Neural progenitor cell (in vitro differentiated cells): Measurements from ENCODE around the gene PJA1. TPM values are rescaled to one million over a fixed set of nuclear protein-coding genes. Genes with fewer than 3 reads are reported as not detected.

ENCODE experiments used
- DNase-seq: peaks from one replicate; pipeline ENCODE4 v3.0.0-alpha.2; 2016; ENCODE audit warnings: low spot score
- H2AFZ ChIP-seq: fragments of 200-600 bp; sonication (generic); replicated peaks from 2 replicates; pipeline ENCODE4 v1.6.1; 2016; ENCODE audit warnings: antibody characterized with exemption
- H3F3A ChIP-seq: fragments of 200-600 bp; sonication (generic); 2 replicates; pipeline ENCODE4 v1.6.1; 2016; ENCODE audit warnings: antibody characterized with exemption, low read depth
- H3K27ac ChIP-seq: fragments of 200-600 bp; sonication (generic); 2 replicates; pipeline ENCODE4 v1.5.1; 2016; ENCODE audit warnings: mild to moderate bottlenecking
- H3K27me3 ChIP-seq: fragments of 200-600 bp; sonication (generic); 2 replicates; pipeline ENCODE4 v1.6.1; 2016; ENCODE audit warnings: mild to moderate bottlenecking, moderate library complexity
- H3K36me3 ChIP-seq: fragments of 200-600 bp; sonication (generic); 2 replicates; pipeline ENCODE4 v1.5.1; 2016
- H3K4me1 ChIP-seq: fragments of 200-600 bp; sonication (generic); 2 replicates; pipeline ENCODE4 v1.6.1; 2016; ENCODE audit warnings: mixed run types
- H3K4me2 ChIP-seq: fragments of 200-600 bp; sonication (generic); 2 replicates; pipeline ENCODE4 v1.6.1; 2016
- H3K4me3 ChIP-seq: fragments of 200-600 bp; sonication (generic); 2 replicates; pipeline ENCODE4 v1.5.1; 2016
- H3K79me2 ChIP-seq: fragments of 200-600 bp; sonication (generic); 2 replicates; pipeline ENCODE4 v1.6.1; 2016; ENCODE audit warnings: low read depth
- H3K9ac ChIP-seq: fragments of 200-600 bp; sonication (generic); 2 replicates; pipeline ENCODE4 v1.6.1; 2016
- H3K9me3 ChIP-seq: fragments of 200-600 bp; sonication (generic); 2 replicates; pipeline ENCODE4 v1.5.1; 2016; ENCODE audit warnings: low read depth
- H4K20me1 ChIP-seq: fragments of 200-600 bp; sonication (generic); 2 replicates; pipeline ENCODE4 v1.6.1; 2016; ENCODE audit warnings: low read depth
- H3K27ac Mint-ChIP-seq: 3 replicates; pipeline ENCODE4 v1.8.0; 2021; ENCODE audit warnings: mixed read lengths
- H3K27me3 Mint-ChIP-seq: 2 replicates; pipeline ENCODE4 v1.8.0; 2022; ENCODE audit warnings: low read depth, mild to moderate bottlenecking, inconsistent platforms, moderate library complexity, mixed read lengths; ENCODE audit not compliant: insufficient read depth
- H3K36me3 Mint-ChIP-seq: 3 replicates; pipeline ENCODE4 v1.8.0; 2021; ENCODE audit warnings: mixed read lengths
- H3K4me1 Mint-ChIP-seq: 3 replicates; pipeline ENCODE4 v1.8.0; 2021; ENCODE audit warnings: mixed read lengths
- H3K4me3 Mint-ChIP-seq: 3 replicates; pipeline ENCODE4 v1.8.0; 2021; ENCODE audit warnings: mild to moderate bottlenecking, moderate library complexity, mixed read lengths
- H3K9me3 Mint-ChIP-seq: 3 replicates; pipeline ENCODE4 v1.8.0; 2020; ENCODE audit warnings: mixed read lengths
- EZH2 ChIP-seq: fragments of 200-600 bp; sonication (generic); IDR thresholded peaks from 2 replicates; pipeline ENCODE4 v1.6.1; 2017; ENCODE audit warnings: antibody characterized with exemption, mild to moderate bottlenecking, moderate library complexity
- EZH2phosphoT487 ChIP-seq: fragments of 200-600 bp; sonication (generic); IDR thresholded peaks from 2 replicates; pipeline ENCODE4 v1.6.1; 2017; ENCODE audit warnings: antibody characterized with exemption
- total RNA-seq: library from RNA; depleted of rRNA; stranded (reverse); fragments of >200 nt; gene quantifications from 2 replicates; pipeline ENCODE4 v1.2.3, GENCODE V29; 2015; ENCODE audit warnings: low replicate concordance
- TF ChIP-seq, protein P1 (sequence below): fragments of 200-600 bp; sonication (generic); IDR thresholded peaks from 2 replicates; pipeline ENCODE4 v1.5.1; 2017; ENCODE audit warnings: antibody characterized with exemption, mild to moderate bottlenecking

Gene PJA1
- total RNA-seq, 1 donor from 2014 or later = 62.1 TPM

GRCh38 chrX:69142788-69143469 is 22.3 kb downstream of the PJA1 start:
- DNase-seq = no peak
- peak overlapping the region; percentile 88 for H3K27ac Mint-ChIP-seq
- H3K27ac ChIP-seq = no peak overlapping the region

DNA sequence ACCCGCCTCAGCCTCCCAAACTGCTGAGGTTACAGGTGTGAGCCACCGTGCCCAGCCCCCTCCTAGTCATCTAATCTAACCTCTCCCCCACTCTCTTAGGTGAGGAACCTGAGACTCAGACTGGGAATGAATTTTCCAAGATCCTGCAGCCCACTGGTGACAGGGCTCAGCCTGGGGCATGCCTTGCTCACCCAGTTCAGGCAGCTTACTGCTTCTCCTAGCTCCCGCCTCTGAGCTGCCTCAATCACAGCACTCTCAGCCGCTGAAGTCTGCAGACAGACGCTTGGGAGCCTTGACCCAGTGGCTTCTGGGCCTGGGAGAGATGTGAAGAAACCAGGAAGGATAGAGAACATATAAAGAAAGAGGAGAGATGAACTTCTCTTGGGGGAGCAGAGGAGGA is 24.4 kb downstream of the PJA1 start:
- Histone ChIP-seq H3K27ac (no peak overlapping the region), H3K4me3 (no peak overlapping the region), H3K36me3 (no peaks in the 10 kb centered on the region), H4K20me1 (no peaks in the 10 kb centered on the region), H3F3A (peaks cover 32% of the 10 kb centered on the region), H3K9ac (no peak overlapping the region), H3K4me1 (peaks cover 46% of the 10 kb centered on the region), H3K9me3 (no peaks in the 10 kb centered on the region), H3K27me3 (no peaks in the 10 kb centered on the region), H2AFZ (no peak overlapping the region), H3K4me2 (no peak overlapping the region), H3K79me2 (no peaks in the 10 kb centered on the region)
- Mint-ChIP-seq H3K27ac (peak overlapping the region; percentile 11), H3K4me3 (no peak overlapping the region), H3K27me3 (peaks cover 14% of the 10 kb centered on the region), H3K36me3 (no peaks in the 10 kb centered on the region), H3K4me1 (peaks cover 70% of the 10 kb centered on the region), H3K9me3 (peaks cover 4% of the 10 kb centered on the region)
- no peak for DNase-seq
- TF ChIP-seq, protein P1, sequence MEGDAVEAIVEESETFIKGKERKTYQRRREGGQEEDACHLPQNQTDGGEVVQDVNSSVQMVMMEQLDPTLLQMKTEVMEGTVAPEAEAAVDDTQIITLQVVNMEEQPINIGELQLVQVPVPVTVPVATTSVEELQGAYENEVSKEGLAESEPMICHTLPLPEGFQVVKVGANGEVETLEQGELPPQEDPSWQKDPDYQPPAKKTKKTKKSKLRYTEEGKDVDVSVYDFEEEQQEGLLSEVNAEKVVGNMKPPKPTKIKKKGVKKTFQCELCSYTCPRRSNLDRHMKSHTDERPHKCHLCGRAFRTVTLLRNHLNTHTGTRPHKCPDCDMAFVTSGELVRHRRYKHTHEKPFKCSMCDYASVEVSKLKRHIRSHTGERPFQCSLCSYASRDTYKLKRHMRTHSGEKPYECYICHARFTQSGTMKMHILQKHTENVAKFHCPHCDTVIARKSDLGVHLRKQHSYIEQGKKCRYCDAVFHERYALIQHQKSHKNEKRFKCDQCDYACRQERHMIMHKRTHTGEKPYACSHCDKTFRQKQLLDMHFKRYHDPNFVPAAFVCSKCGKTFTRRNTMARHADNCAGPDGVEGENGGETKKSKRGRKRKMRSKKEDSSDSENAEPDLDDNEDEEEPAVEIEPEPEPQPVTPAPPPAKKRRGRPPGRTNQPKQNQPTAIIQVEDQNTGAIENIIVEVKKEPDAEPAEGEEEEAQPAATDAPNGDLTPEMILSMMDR = no peak
- no peak for TF ChIP-seq EZH2phosphoT487
- no peak for TF ChIP-seq EZH2

More at GRCh38 chrX:69142788-69143469, 22.3 kb downstream of the PJA1 start:
- peaks cover 4% of the 10 kb centered on the region for H3K9me3 Mint-ChIP-seq
- H3K9me3 ChIP-seq = no peaks in the 10 kb centered on the region
- H3K4me1 Mint-ChIP-seq = peaks cover 57% of the 10 kb centered on the region
- peaks cover 11% of the 10 kb centered on the region for H3F3A ChIP-seq
- peaks cover 16% of the 10 kb centered on the region for H3K27me3 Mint-ChIP-seq
- H4K20me1 ChIP-seq = no peaks in the 10 kb centered on the region
- no peaks in the 10 kb centered on the region for H3K36me3 Mint-ChIP-seq
- no peak for TF ChIP-seq EZH2phosphoT487
- no peak for TF ChIP-seq EZH2
- TF ChIP-seq, protein P1 = no peak
- H3K4me1 ChIP-seq = peaks cover 27% of the 10 kb centered on the region
- no peaks in the 10 kb centered on the region for H3K79me2 ChIP-seq
- H3K36me3 ChIP-seq = no peaks in the 10 kb centered on the region
- no peak overlapping the region for H3K4me2 ChIP-seq
- no peak overlapping the region for H3K4me3 Mint-ChIP-seq
- no peak overlapping the region for H3K9ac ChIP-seq
- H2AFZ ChIP-seq = no peak overlapping the region
- no peaks in the 10 kb centered on the region for H3K27me3 ChIP-seq
- H3K4me3 ChIP-seq = no peak overlapping the region

GRCh38 chrX:69139516-69139915 is 25.7 kb downstream of the PJA1 start:
- Mint-ChIP-seq H3K9me3 (peaks cover 6% of the 10 kb centered on the region), H3K4me3 (peak overlapping the region; percentile 25), H3K27me3 (peaks cover 12% of the 10 kb centered on the region), H3K36me3 (no peaks in the 10 kb centered on the region), H3K27ac (peak overlapping the region; percentile 94), H3K4me1 (peaks cover 71% of the 10 kb centered on the region)
- peaks cover 47% of the 10 kb centered on the region for H3K4me1 ChIP-seq
- no peak overlapping the region for H2AFZ ChIP-seq
- no peak for TF ChIP-seq EZH2
- TF ChIP-seq, protein P1 = no peak
- TF ChIP-seq EZH2phosphoT487 = no peak
- peak; percentile 60 for DNase-seq
- no peaks in the 10 kb centered on the region for H3K79me2 ChIP-seq
- H3K27me3 ChIP-seq = no peaks in the 10 kb centered on the region
- no peak overlapping the region for H3K4me2 ChIP-seq
- peaks cover 43% of the 10 kb centered on the region for H3F3A ChIP-seq
- H3K27ac ChIP-seq = no peak overlapping the region
- no peak overlapping the region for H3K4me3 ChIP-seq
- H4K20me1 ChIP-seq = no peaks in the 10 kb centered on the region
- no peaks in the 10 kb centered on the region for H3K9me3 ChIP-seq
- H3K9ac ChIP-seq = no peak overlapping the region
- no peaks in the 10 kb centered on the region for H3K36me3 ChIP-seq
